ENCODE results near the gene SPATA3.

Gene SPATA3

GRCh38 chr2:231032575-231033140, 36.7 kb downstream of the SPATA3 start:
- FAIRE-seq, result no peak

- no peak for FAIRE-seq
These were observed 37.5 kb downstream of the SPATA3 start for GRCh38 chr2:231033147-231034132.

- no peak for FAIRE-seq
These were observed 38.5 kb downstream of the SPATA3 start for GRCh38 chr2:231034291-231034882.

GRCh38 chr2:231036131-231036530, 40.2 kb downstream of the SPATA3 start:
- no peak for FAIRE-seq

GRCh38 chr2:231036578-231037106, 40.7 kb downstream of the SPATA3 start:
- no peak for FAIRE-seq

- FAIRE-seq, result no peak
These were observed 41.3 kb downstream of the SPATA3 start, which contains the start of gene C2orf72 for GRCh38 chr2:231037202-231037730. TSS of gene C2orf72 (plus strand) at chr2:231037523. CDS start at chr2:231037566, 43 bp downstream.

GRCh38 chr2:231037731-231038482, 42.0 kb downstream of the SPATA3 start:
- FAIRE-seq, result no peak

GRCh38 chr2:231038483-231039293, 42.8 kb downstream of the SPATA3 start:
- FAIRE-seq, result no peak

- FAIRE-seq, result no peak
These were observed 43.4 kb downstream of the SPATA3 start for GRCh38 chr2:231039294-231039664.

- no peak for FAIRE-seq
These were observed 44.0 kb downstream of the SPATA3 start for GRCh38 chr2:231039821-231040364.

GRCh38 chr2:231041061-231041689, 45.3 kb downstream of the SPATA3 start:
- FAIRE-seq, result no peak

- no peak for FAIRE-seq
These were observed 47.9 kb downstream of the SPATA3 start for GRCh38 chr2:231043796-231044195.

GRCh38 chr2:231046916-231047273, 51.0 kb downstream of the SPATA3 start:
- FAIRE-seq, result no peak

- FAIRE-seq, result no peak
These were observed 51.5 kb downstream of the SPATA3 start for GRCh38 chr2:231047274-231047922.

- no peak for FAIRE-seq
These were observed 52.3 kb downstream of the SPATA3 start for GRCh38 chr2:231047923-231048915.

- no peak for FAIRE-seq
These were observed 53.5 kb downstream of the SPATA3 start for GRCh38 chr2:231049286-231050017.

- no peak for FAIRE-seq
These were observed 54.3 kb downstream of the SPATA3 start for GRCh38 chr2:231050018-231050901.
